Sigmoid colon (tissue), 7 donors: ENCODE measurements around the gene RPS2. TPM values are rescaled to one million over a fixed set of nuclear protein-coding genes. Genes with fewer than 3 reads are reported as not detected.

Experiments used
- DNase-seq: peaks from one replicate; pipeline ENCODE4 v3.0.0-alpha.2; 2019
- H3K27ac ChIP-seq, 4 donors: fragments of 200-600 bp; sonication (generic); one replicate each; pipeline ENCODE4 v1.5.1; 2016 to 2019; ENCODE audit warnings: mild to moderate bottlenecking in 1 of 4
- H3K27me3 ChIP-seq, 3 donors: fragments of 200-600 bp; sonication (generic); one replicate each; pipeline ENCODE4 v1.5.1; 2019; ENCODE audit warnings: mild to moderate bottlenecking in 1 of 3
- H3K36me3 ChIP-seq, 4 donors: fragments of 200-600 bp; sonication (generic); one replicate each; pipeline ENCODE4 v1.5.1; 2016 to 2019
- H3K4me1 ChIP-seq, 4 donors: fragments of 200-600 bp; sonication (generic); one replicate each; pipeline ENCODE4 v1.5.1; 2017 to 2019
- H3K4me3 ChIP-seq, 4 donors: fragments of 200-600 bp; sonication (generic); one replicate each; pipeline ENCODE4 v1.5.1; 2017 to 2019; ENCODE audit warnings: mild to moderate bottlenecking in 2 of 4, moderate library complexity in 1 of 4
- H3K9me3 ChIP-seq, 4 donors: fragments of 200-600 bp in 3 of 4; sonication (generic) in 3 of 4; one replicate each; pipeline versions ENCODE4 v1.5.1 to v1.6.1; 2013 to 2019
- EP300 ChIP-seq, 4 donors: sonication (generic); formaldehyde crosslinking; IDR thresholded peaks; one replicate each; pipeline ENCODE4 v1.6.1; 2017; ENCODE audit warnings: antibody characterized with exemption in 4 of 4
- POLR2A ChIP-seq, 2 donors: fragments of 450-650 bp; IDR thresholded peaks; one replicate each; pipeline ENCODE4 v1.6.1; 2016; ENCODE audit warnings: antibody characterized with exemption in 2 of 2, mild to moderate bottlenecking in 2 of 2, moderate library complexity in 2 of 2
- POLR2AphosphoS5 ChIP-seq, 4 donors: sonication (generic); formaldehyde crosslinking; IDR thresholded peaks; one replicate each; pipeline ENCODE4 v1.6.1; 2017; ENCODE audit warnings: antibody characterized with exemption in 4 of 4
- WGBS, 2 donors: extraction: QIAGEN DNeasy Blood & Tissue Kit; methylation state at CpG; one replicate each; pipeline ENCODE4 v1.1.7; 2013; 5-methylcytosine and 5-hydroxymethylcytosine counted together
- intact Hi-C: fragments of 100-400 bp; cut with DNase I; formaldehyde crosslinking; loops from one replicate; pipeline ENCODE4 v1.15.1; 2023
- polyA plus RNA-seq, 3 donors: library from polyadenylated mRNA; stranded (reverse); fragments of 200-250 nt; gene quantifications; one replicate each; pipeline ENCODE4 v1.2.3, GENCODE V29; 2013
- total RNA-seq, 4 donors: library from RNA; depleted of rRNA; stranded (reverse); fragments of >200 nt; gene quantifications; one replicate each; pipeline ENCODE4 v1.1.0, GENCODE V29; 2016
- TF ChIP-seq, protein P1 (sequence below), 4 experiments: fragments of 450-650 bp in 3 of 4; fragments of 200-600 bp in 1 of 4; IDR thresholded peaks; one replicate each; pipeline ENCODE4 v1.5.1; 2016 to 2019; ENCODE audit warnings: antibody characterized with exemption in 4 of 4, mild to moderate bottlenecking in 3 of 4, moderate library complexity in 2 of 4
- donor health status: healthy with polysubstance abuse.
- donor health status: Bipolar disorder and iron deficiency.
- donor health status: healthy.

RPS2 gene
- total and polyA plus RNA-seq, 7 donors, result 1,478 to 3,277 (median 1,717) TPM

- peaks cover 35 to 68% (median 62%) of the 10 kb centered on the region in 3 donors for H3K27me3 ChIP-seq
These were observed 16.8 kb upstream of the RPS2 start, which contains the start of gene NOXO1 for GRCh38 chr16:1981398-1981836. TSS of gene NOXO1 (minus strand) at chr16:1981469. CDS start at chr16:1981179, 290 bp downstream.

GRCh38 chr16:1980770-1981087 is 16.1 kb upstream of the RPS2 start:
- 8 to 21% methylated on average over 16 of the region's 16 CpGs for WGBS, 2 donors
- Histone ChIP-seq H3K27me3 (peaks cover 35 to 75% (median 67%) of the 10 kb centered on the region in 3 donors), H3K36me3 (peaks cover 28 to 38% (median 31%) of the 10 kb centered on the region in 4 donors), H3K9me3 (no peaks in the 10 kb centered on the region), H3K4me3 (no peak overlapping the region), H3K4me1 (peaks cover 0 to 31% (median 24%) of the 10 kb centered on the region in 4 donors), H3K27ac (no peak overlapping the region)
- TF ChIP-seq EP300 (IDR thresholded peaks at IDR 0.05) (no peak), POLR2AphosphoS5 (IDR thresholded peaks at IDR 0.05) (no peak)
- intact Hi-C loops, result no loop called here
- no peak for DNase-seq

More at GRCh38 chr16:1981398-1981836, 16.8 kb upstream of the RPS2 start, which contains the start of gene NOXO1:
- H3K9me3 ChIP-seq, result no peaks in the 10 kb centered on the region
- DNase-seq, result no peak
- intact Hi-C loops, result no loop called here
- H3K4me3 ChIP-seq, result no peak within 1 kb of the TSS
- WGBS, 2 donors, result 6 to 27% methylated on average over 6 of the region's 6 CpGs
- peaks cover 28 to 38% (median 30%) of the 10 kb centered on the region in 4 donors for H3K36me3 ChIP-seq
- peaks cover 0 to 31% (median 26%) of the 10 kb centered on the region in 4 donors for H3K4me1 ChIP-seq
- no peak within 1 kb of the TSS for H3K27ac ChIP-seq
- TF ChIP-seq, protein P1, sequence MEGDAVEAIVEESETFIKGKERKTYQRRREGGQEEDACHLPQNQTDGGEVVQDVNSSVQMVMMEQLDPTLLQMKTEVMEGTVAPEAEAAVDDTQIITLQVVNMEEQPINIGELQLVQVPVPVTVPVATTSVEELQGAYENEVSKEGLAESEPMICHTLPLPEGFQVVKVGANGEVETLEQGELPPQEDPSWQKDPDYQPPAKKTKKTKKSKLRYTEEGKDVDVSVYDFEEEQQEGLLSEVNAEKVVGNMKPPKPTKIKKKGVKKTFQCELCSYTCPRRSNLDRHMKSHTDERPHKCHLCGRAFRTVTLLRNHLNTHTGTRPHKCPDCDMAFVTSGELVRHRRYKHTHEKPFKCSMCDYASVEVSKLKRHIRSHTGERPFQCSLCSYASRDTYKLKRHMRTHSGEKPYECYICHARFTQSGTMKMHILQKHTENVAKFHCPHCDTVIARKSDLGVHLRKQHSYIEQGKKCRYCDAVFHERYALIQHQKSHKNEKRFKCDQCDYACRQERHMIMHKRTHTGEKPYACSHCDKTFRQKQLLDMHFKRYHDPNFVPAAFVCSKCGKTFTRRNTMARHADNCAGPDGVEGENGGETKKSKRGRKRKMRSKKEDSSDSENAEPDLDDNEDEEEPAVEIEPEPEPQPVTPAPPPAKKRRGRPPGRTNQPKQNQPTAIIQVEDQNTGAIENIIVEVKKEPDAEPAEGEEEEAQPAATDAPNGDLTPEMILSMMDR (IDR thresholded peaks at IDR 0.05), result no peak
- peak in 1 of 2 donors; percentile 23 for TF ChIP-seq POLR2A (IDR thresholded peaks at IDR 0.05)

GRCh38 chr16:1980030-1980769 is 15.6 kb upstream of the RPS2 start:
- intact Hi-C loops, result no loop called here
- Histone ChIP-seq H3K9me3 (no peaks in the 10 kb centered on the region), H3K27me3 (peaks cover 35 to 81% (median 71%) of the 10 kb centered on the region in 3 donors), H3K4me3 (no peak overlapping the region), H3K36me3 (peaks cover 33 to 39% (median 35%) of the 10 kb centered on the region in 4 donors), H3K27ac (no peak overlapping the region), H3K4me1 (peaks cover 0 to 27% (median 20%) of the 10 kb centered on the region in 4 donors)
- no peak for TF ChIP-seq POLR2A (IDR thresholded peaks at IDR 0.05)
- TF ChIP-seq, protein P1 (IDR thresholded peaks at IDR 0.05), result no peak
- no peak for TF ChIP-seq POLR2AphosphoS5 (IDR thresholded peaks at IDR 0.05)
- no peak for TF ChIP-seq EP300 (IDR thresholded peaks at IDR 0.05)
- 3 to 7% methylated on average over 53 of the region's 53 CpGs for WGBS, 2 donors
- no peak for DNase-seq

GRCh38 chr16:1979271-1980029 is 14.8 kb upstream of the RPS2 start:
- DNase-seq, result no peak
- H3K4me3 ChIP-seq, result no peak overlapping the region
- intact Hi-C loops, result no loop called here
- peaks cover 0 to 19% (median 12%) of the 10 kb centered on the region in 4 donors for H3K4me1 ChIP-seq
- H3K27me3 ChIP-seq, result peaks cover 35 to 88% (median 71%) of the 10 kb centered on the region in 3 donors
- no peak overlapping the region for H3K27ac ChIP-seq
- peaks cover 40 to 46% (median 42%) of the 10 kb centered on the region in 4 donors for H3K36me3 ChIP-seq
- TF ChIP-seq POLR2AphosphoS5 (IDR thresholded peaks at IDR 0.05) (peak in 1 of 4 donors; percentile 38), POLR2A (IDR thresholded peaks at IDR 0.05) (peak in 1 of 2 donors; percentile 51), EP300 (IDR thresholded peaks at IDR 0.05) (no peak)
- TF ChIP-seq, protein P1 (IDR thresholded peaks at IDR 0.05), result no peak
- WGBS, 2 donors, result 6 to 23% methylated on average over 70 of the region's 70 CpGs
- no peaks in the 10 kb centered on the region for H3K9me3 ChIP-seq
